Tibial nerve (tissue), 4 donors: ENCODE results near the gene ART4.

Source experiments
- EP300 ChIP-seq, 2 donors: sonication (generic); formaldehyde crosslinking; IDR thresholded peaks; one replicate each; pipeline ENCODE4 v1.6.1; 2017; ENCODE audit warnings: antibody characterized with exemption in 2 of 2, mild to moderate bottlenecking in 1 of 2
- POLR2A ChIP-seq, 2 donors: fragments of 450-650 bp; IDR thresholded peaks; one replicate each; pipeline ENCODE4 v1.6.1; 2017; ENCODE audit warnings: antibody characterized with exemption in 2 of 2, mild to moderate bottlenecking in 2 of 2, moderate library complexity in 2 of 2
- TF ChIP-seq, protein P1 (sequence below), 5 experiments: fragments of 200-600 bp in 3 of 5; fragments of 450-650 bp in 2 of 5; sonication (generic) in 3 of 5; IDR thresholded peaks; one replicate each; pipeline ENCODE4 v1.5.1; 2016 to 2019; ENCODE audit warnings: antibody characterized with exemption in 5 of 5, mild to moderate bottlenecking in 3 of 5, moderate library complexity in 2 of 5

DNA sequence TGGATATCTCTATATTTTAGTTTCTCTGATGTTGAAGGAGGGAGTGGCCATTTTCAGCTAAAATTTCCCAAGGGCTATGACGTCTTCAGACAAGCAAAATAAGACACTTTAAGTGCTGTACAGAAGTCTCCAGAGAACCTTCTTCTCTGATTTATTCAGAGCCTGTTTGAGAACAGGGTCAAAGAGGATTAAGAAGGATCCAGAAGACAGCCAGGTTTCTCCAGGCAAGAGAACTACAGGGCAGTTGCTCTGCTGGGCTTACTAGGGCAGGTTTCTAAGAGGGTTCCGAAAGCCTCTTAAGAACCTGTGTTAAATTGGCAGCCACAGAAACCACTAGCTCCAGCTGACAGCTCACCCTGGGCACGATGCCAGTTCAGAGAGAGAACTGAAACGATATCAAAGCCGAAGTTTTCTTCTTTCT, 41.1 kb upstream of the ART4 start:
- TF ChIP-seq POLR2A (IDR thresholded peaks at IDR 0.05) (no peak), EP300 (IDR thresholded peaks at IDR 0.05) (peak in 1 of 2 donors; percentile 75)
- TF ChIP-seq, protein P1, sequence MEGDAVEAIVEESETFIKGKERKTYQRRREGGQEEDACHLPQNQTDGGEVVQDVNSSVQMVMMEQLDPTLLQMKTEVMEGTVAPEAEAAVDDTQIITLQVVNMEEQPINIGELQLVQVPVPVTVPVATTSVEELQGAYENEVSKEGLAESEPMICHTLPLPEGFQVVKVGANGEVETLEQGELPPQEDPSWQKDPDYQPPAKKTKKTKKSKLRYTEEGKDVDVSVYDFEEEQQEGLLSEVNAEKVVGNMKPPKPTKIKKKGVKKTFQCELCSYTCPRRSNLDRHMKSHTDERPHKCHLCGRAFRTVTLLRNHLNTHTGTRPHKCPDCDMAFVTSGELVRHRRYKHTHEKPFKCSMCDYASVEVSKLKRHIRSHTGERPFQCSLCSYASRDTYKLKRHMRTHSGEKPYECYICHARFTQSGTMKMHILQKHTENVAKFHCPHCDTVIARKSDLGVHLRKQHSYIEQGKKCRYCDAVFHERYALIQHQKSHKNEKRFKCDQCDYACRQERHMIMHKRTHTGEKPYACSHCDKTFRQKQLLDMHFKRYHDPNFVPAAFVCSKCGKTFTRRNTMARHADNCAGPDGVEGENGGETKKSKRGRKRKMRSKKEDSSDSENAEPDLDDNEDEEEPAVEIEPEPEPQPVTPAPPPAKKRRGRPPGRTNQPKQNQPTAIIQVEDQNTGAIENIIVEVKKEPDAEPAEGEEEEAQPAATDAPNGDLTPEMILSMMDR (IDR thresholded peaks at IDR 0.05), result no peak
